K562 (cell line): Measurements from ENCODE around the gene AKR1D1. TPM values are rescaled to one million over a fixed set of nuclear protein-coding genes. Genes with fewer than 3 reads are reported as not detected.
A peak's percentile ranks its signal among the peaks of the same experiment; 100 is the strongest.

Source experiments
- ARID1B ChIP-seq: fragments of 450-650 bp; IDR thresholded peaks from 2 replicates; pipeline ENCODE4 v1.6.1; 2016; ENCODE audit warnings: antibody characterized with exemption, mild to moderate bottlenecking, inconsistent platforms
- ATF7 ChIP-seq: fragments of 450-650 bp; IDR thresholded peaks from 2 replicates; pipeline ENCODE4 v1.7.1; 2014; ENCODE audit warnings: mild to moderate bottlenecking, moderate library complexity
- C11orf30 ChIP-seq: fragments of 450-650 bp; IDR thresholded peaks from 2 replicates; pipeline ENCODE4 v1.6.1; 2016; ENCODE audit warnings: low read depth, mild to moderate bottlenecking
- JUN ChIP-seq, 2 experiments: sonication (generic) in 1 of 2; formaldehyde crosslinking in 1 of 2; IDR thresholded peaks; 2 replicates each; pipeline versions ENCODE4 v1.6.1 to v1.8.0; 2012 to 2022; ENCODE audit warnings: borderline replicate concordance in 2 of 2, mild to moderate bottlenecking in 2 of 2, improper control_type of control experiment in 1 of 2, low read depth in 1 of 2, low read length in 1 of 2, missing genetic modification reagents in 1 of 2
- ZNF274 ChIP-seq: IDR thresholded peaks from 2 replicates; pipeline ENCODE4 v1.6.1; 2011; ENCODE audit warnings: low read depth, mild to moderate bottlenecking, low read length, moderate library complexity, borderline replicate concordance
- ZNF57 ChIP-seq: fragments of 450-650 bp; formaldehyde crosslinking; IDR thresholded peaks from 2 replicates; pipeline ENCODE4 v1.4.0; 2020; ENCODE audit warnings: mild to moderate bottlenecking, moderate library complexity
- polyA plus RNA-seq, 8 experiments: library from polyadenylated mRNA; depleted of rRNA in 4 of 8; stranded (reverse) in 5 of 8; unstranded in 3 of 8; fragments of >200 nt; fragmentation: Nextera tagmentation in 2 of 8; fragmentation: Illumina TruSeq in 1 of 8; extraction: Ambion mirVana in 2 of 8; extraction: Trizol in 1 of 8; gene quantifications; 2 replicates each; pipeline versions ENCODE4 v1.2.1 to v1.2.3, GENCODE V29; 2011 to 2014; ENCODE audit warnings: inconsistent platforms in 1 of 8, missing spikeins in 1 of 8
- total RNA-seq, 7 experiments: library from RNA; depleted of rRNA in 6 of 7; stranded (reverse); fragments of >200 nt in 6 of 7; fragmentation: Illumina TruSeq in 2 of 7; extraction: Trizol in 2 of 7; gene quantifications; 2 replicates each; pipeline versions ENCODE4 v1.2.1 to v1.2.3, GENCODE V29; 2011 to 2021; ENCODE audit warnings: low replicate concordance in 1 of 7
- TF ChIP-seq, protein P1 (sequence below), 2 experiments: fragments of 450-650 bp; IDR thresholded peaks; 2 replicates each; pipeline ENCODE4 v1.6.1; 2016; ENCODE audit warnings: mild to moderate bottlenecking in 2 of 2, borderline replicate concordance in 1 of 2, low read depth in 1 of 2, moderate library complexity in 1 of 2
- TF ChIP-seq, protein P2 (sequence below), 2 experiments: fragments of 450-650 bp in 1 of 2; sonication (generic) in 1 of 2; formaldehyde crosslinking in 1 of 2; IDR thresholded peaks in 1 of 2; conservative IDR thresholded peaks in 1 of 2; 2 replicates each; pipeline versions ENCODE4 v1.6.1 to v1.8.1; 2016 to 2023; ENCODE audit warnings: mild to moderate bottlenecking in 2 of 2, moderate library complexity in 2 of 2, inconsistent platforms in 1 of 2, missing genetic modification reagents in 1 of 2
- TF ChIP-seq, protein P3 (sequence below): sonication (generic); formaldehyde crosslinking; IDR thresholded peaks from 2 replicates; pipeline ENCODE4 v1.5.0; 2020; ENCODE audit warnings: missing genetic modification reagents
- TF ChIP-seq, protein P4 (sequence below), 3 experiments: fragments of 200-800 bp in 1 of 3; fragments of 250-450 bp in 1 of 3; fragments of 450-650 bp in 1 of 3; sonication (Bioruptor Pico) in 1 of 3; sonication (Bioruptor generic) in 1 of 3; formaldehyde crosslinking in 1 of 3; IDR thresholded peaks; 2 replicates each; pipeline versions ENCODE4 v1.6.1 to v1.8.0; 2016 to 2022; ENCODE audit warnings: mild to moderate bottlenecking in 2 of 3, missing genetic modification characterization in 2 of 3, missing compliant biosample characterization in 1 of 3, moderate library complexity in 1 of 3

Gene AKR1D1
- total and polyA plus RNA-seq, 9 of the 15 experiments (the other 6 are each of a cell fraction or from before 2014, with no cell fraction given), result not detected

DNA sequence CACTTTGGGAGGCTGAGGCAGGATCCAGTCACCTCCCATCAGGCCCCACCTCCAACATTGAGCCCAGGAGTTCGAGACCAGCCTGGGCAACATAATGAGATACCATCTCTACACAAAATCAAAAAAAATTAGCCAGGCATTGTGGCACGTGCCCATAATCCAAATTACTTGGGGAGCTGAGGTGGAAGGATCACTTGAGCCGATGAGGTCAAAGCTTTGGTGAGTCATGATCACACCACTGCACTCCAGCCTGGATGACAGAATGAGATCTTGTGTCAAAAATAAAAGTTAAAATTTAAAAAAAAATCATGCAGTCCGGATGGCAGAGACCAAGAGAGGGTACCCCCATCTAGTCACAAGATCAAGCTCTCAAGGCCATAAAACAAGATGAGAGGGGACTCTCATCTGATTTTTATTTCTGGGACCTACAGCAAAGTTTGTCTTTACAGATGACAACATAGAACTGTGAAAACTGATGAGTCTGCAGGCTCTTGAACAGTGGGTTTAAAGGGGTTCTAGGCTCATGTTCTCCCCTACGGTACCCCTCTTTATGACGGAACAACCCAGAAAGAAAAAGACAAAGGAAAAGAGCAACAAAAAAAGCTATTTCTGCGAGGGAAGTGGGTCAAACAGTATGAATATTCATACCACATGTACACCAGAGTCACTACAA lies 45.4 kb upstream of the AKR1D1 start (continued):
- TF ChIP-seq, protein P1, sequence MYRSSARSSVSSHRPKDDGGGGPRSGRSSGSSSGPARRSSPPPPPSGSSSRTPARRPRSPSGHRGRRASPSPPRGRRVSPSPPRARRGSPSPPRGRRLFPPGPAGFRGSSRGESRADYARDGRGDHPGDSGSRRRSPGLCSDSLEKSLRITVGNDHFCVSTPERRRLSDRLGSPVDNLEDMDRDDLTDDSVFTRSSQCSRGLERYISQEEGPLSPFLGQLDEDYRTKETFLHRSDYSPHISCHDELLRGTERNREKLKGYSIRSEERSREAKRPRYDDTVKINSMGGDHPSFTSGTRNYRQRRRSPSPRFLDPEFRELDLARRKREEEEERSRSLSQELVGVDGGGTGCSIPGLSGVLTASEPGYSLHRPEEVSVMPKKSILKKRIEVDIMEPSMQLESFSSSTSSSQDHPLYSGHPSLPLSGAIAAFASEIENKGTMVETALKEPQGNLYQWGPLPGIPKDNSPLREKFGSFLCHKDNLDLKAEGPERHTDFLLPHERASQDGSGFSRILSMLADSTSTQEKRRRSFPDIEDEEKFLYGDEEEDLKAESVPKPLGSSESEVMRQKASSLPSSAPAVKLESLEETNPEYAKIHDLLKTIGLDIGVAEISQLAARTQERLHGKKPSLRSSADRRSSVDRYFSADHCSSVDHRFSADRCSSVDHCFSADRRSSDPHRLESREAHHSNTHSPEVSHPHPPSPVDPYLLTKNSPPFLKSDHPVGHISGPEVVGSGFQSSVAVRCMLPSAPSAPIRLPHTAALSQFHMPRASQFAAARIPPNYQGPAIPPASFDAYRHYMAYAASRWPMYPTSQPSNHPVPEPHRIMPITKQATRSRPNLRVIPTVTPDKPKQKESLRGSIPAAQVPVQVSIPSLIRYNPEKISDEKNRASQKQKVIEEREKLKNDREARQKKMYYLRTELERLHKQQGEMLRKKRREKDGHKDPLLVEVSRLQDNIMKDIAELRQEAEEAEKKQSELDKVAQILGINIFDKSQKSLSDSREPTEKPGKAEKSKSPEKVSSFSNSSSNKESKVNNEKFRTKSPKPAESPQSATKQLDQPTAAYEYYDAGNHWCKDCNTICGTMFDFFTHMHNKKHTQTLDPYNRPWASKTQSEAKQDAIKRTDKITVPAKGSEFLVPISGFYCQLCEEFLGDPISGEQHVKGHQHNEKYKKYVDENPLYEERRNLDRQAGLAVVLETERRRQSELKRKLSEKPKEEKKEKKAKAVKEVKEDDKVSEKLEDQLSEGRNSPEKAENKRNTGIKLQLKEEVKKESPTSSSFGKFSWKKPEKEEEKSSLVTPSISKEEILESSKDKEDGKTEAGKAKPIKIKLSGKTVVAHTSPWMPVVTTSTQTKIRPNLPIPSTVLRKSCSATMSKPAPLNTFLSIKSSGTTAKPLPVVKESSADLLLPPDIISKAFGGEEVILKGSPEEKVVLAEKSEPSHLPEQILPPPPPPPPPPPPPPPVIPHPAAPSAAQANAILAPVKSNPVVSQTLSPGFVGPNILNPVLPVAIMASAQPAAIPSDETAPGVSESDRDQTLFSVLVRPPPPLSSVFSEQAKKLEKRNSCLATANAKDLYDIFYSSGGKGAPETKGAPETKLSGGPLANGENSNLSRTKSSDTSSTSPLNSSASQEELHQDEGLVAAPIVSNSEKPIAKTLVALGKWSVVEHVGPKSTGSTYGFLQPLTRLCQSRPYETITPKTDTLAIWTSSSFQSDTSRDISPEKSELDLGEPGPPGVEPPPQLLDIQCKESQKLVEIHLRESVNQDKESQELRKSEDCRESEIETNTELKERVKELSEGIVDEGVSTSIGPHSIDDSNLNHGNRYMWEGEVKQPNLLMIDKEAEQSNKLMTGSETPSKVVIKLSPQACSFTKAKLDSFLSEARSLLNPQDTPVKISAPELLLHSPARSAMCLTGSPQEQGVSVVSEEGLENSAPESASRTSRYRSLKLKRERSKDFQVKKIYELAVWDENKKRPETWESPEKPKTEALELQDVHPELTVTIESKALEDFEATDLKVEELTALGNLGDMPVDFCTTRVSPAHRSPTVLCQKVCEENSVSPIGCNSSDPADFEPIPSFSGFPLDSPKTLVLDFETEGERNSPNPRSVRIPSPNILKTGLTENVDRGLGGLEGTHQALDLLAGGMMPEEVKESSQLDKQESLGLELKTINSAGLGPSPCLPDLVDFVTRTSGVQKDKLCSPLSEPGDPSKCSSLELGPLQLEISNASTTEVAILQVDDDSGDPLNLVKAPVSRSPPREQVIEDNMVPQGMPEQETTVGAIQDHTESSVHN (IDR thresholded peaks at IDR 0.05; ENCODE audit: borderline replicate concordance in 1 of 2, low read depth in 1 of 2), result peak in 1 of 2 experiments; percentile 73; a peak in 2 of 4 replicates
- 0 out of 2 replicates have a peak, but pooled peaks have one; percentile 42 for TF ChIP-seq ARID1B
- peak; percentile 74 for TF ChIP-seq JUN (IDR thresholded peaks at IDR 0.05; ENCODE audit: borderline replicate concordance, low read depth, low read length)
- no peak for TF ChIP-seq JUN (CRISPR knock-in tag; IDR thresholded peaks at IDR 0.05; ENCODE audit: borderline replicate concordance)
- TF ChIP-seq ZNF57 (CRISPR knock-in tag), result no peak
- TF ChIP-seq, protein P2, sequence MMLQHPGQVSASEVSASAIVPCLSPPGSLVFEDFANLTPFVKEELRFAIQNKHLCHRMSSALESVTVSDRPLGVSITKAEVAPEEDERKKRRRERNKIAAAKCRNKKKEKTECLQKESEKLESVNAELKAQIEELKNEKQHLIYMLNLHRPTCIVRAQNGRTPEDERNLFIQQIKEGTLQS (IDR thresholded peaks at IDR 0.05), result peak; percentile 93
- TF ChIP-seq, protein P2 (CRISPR knock-in tag; conservative IDR thresholded peaks at IDR 0.05), result 0 out of 2 replicates have a peak, but pooled peaks have one; percentile 20
- TF ChIP-seq, protein P3, sequence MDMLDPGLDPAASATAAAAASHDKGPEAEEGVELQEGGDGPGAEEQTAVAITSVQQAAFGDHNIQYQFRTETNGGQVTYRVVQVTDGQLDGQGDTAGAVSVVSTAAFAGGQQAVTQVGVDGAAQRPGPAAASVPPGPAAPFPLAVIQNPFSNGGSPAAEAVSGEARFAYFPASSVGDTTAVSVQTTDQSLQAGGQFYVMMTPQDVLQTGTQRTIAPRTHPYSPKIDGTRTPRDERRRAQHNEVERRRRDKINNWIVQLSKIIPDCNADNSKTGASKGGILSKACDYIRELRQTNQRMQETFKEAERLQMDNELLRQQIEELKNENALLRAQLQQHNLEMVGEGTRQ (CRISPR knock-in tag), result 0 out of 2 replicates have a peak, but pooled peaks have one; percentile 7
- TF ChIP-seq, protein P4, sequence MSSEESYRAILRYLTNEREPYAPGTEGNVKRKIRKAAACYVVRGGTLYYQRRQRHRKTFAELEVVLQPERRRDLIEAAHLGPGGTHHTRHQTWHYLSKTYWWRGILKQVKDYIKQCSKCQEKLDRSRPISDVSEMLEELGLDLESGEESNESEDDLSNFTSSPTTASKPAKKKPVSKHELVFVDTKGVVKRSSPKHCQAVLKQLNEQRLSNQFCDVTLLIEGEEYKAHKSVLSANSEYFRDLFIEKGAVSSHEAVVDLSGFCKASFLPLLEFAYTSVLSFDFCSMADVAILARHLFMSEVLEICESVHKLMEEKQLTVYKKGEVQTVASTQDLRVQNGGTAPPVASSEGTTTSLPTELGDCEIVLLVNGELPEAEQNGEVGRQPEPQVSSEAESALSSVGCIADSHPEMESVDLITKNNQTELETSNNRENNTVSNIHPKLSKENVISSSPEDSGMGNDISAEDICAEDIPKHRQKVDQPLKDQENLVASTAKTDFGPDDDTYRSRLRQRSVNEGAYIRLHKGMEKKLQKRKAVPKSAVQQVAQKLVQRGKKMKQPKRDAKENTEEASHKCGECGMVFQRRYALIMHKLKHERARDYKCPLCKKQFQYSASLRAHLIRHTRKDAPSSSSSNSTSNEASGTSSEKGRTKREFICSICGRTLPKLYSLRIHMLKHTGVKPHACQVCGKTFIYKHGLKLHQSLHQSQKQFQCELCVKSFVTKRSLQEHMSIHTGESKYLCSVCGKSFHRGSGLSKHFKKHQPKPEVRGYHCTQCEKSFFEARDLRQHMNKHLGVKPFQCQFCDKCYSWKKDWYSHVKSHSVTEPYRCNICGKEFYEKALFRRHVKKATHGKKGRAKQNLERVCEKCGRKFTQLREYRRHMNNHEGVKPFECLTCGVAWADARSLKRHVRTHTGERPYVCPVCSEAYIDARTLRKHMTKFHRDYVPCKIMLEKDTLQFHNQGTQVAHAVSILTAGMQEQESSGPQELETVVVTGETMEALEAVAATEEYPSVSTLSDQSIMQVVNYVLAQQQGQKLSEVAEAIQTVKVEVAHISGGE (CRISPR knock-in tag; IDR thresholded peaks at IDR 0.05), result no peak
- TF ChIP-seq C11orf30, result peak; percentile 64; the same call in 1 of the 2 replicates
- TF ChIP-seq ATF7, result peak; percentile 51
- no peak for TF ChIP-seq ZNF274
